Thyroid gland (tissue), 4 donors: Measurements from ENCODE around the gene PRRG4.

Source experiments
- CTCF ChIP-seq, 6 experiments: fragments of 200-600 bp in 3 of 6; fragments of 450-650 bp in 3 of 6; sonication (generic) in 3 of 6; IDR thresholded peaks; one replicate each; pipeline ENCODE4 v1.5.1; 2016 to 2019; ENCODE audit warnings: antibody characterized with exemption in 6 of 6, mild to moderate bottlenecking in 2 of 6, inconsistent platforms in 1 of 6, moderate library complexity in 1 of 6
- POLR2A ChIP-seq, 2 donors: fragments of 450-650 bp; IDR thresholded peaks; one replicate each; pipeline ENCODE4 v1.6.1; 2017; ENCODE audit warnings: antibody characterized with exemption in 2 of 2, mild to moderate bottlenecking in 2 of 2, moderate library complexity in 1 of 2

GRCh38 chr11:32840587-32840986 is 10.9 kb downstream of the PRRG4 start:
- TF ChIP-seq CTCF (IDR thresholded peaks at IDR 0.05) (no peak), POLR2A (IDR thresholded peaks at IDR 0.05) (no peak)
